HK-2 (cell line): ENCODE results near the gene RIT1.
A peak's percentile ranks its signal among the peaks of the same experiment; 100 is the strongest.

Experiments
- DNase-seq: peaks from one replicate; pipeline ENCODE4 v3.0.0-alpha.2; 2018; ENCODE audit not compliant: unreplicated experiment

Gene RIT1

DNA sequence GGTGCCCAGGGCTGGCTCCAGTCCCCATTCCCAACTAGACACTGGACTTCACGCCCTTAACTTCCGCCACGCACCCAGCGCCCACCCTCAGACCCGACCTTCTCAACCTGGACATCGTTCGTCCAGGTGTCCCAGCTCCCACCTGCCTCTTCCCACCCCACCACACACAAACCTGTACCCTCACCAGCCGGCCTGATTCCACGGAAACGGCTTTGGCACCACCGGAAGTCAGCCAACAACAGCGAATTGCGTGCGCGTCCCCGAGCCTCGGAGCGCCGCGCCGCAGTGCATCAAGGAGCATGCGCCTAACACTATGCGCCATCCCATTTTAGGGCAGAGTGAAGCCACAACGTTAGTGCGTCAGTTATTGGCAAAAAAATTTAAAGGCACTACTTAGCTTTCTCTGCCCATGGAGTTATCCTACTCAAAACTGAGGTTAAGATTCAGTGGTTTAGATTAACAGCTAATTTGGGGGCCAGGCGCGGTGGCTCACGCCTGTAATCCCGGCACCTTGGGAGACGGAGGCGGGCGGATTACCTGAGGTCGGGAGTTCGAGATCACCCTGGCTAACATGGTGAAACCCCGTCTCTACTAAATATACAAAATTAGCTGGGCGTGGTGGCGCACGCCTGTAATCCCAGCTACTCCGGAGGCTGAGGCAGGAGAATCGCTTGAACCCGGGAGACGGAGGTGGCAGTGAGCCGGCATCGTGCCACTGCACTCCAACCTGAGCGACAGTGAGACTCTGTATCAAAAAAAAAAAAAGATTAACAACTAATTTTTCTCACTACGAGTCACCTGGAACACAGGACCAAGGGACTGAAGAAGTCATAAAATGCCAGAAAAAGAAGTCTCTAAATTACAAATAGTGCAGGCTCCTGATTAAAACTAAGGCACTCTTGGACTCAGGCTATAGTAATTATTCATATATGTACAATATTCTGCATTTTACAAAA lies 53.9 kb downstream of the RIT1 start, which contains the start of gene GON4L:
Gene GON4L, minus strand, starts transcription at position 240 of the 956 bp plus-strand sequence. CDS start 3,434 bp downstream, outside the sequence.
- peak; percentile 87 for DNase-seq

DNA sequence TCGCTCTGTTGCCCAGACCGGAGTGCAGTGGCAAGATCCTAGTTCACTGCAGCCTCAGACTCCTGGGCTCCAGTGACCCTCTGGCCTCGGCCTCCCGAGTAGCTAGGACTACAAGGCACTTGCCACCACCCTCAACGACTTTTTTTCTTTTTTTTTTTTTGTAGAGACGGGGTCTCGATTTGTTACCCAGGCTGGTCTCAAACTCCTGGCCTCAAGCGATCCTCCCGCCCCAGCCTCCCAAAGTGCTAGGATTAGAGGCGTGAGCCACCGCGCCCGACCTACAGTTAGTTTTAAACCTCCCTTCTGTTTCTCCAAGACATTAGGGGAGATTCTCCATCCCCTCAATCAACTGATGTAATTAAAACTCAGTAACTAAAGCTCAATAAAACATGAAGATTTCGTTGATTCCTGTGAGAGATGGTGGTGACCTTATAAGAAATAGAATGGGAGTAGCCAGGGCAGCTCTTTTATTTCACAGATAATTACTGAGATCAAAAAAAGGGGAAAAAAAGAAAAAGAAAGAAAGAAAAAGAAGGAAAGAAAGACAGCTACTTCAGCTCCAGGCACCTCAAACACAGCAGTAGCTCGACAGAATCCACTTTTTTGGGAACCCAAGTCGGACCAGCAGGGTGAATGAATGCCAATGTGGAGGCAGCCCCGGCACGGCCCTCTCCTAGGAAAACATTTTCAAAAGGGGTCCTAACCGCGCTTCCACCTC lies 54.7 kb downstream of the RIT1 start:
- no peak for DNase-seq

DNA sequence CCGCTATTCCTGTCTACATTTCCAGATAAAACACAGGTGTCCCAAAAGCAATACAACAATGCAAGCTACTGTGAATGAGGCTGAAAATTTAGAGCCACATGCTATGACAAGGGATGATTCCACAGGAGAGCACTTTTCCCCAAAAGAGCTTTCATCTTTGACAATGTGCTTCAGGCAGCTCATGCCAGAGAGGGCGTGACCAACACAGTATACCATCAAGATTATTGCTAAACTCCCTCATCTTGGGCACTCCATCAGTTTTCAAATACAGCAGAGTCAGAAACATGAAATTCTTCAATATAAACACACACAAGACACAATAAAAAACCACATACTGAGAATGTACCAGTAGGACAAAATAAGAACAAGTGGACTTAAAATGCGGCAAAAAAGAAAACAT lies 60.8 kb downstream of the RIT1 start:
- no peak for DNase-seq

DNA sequence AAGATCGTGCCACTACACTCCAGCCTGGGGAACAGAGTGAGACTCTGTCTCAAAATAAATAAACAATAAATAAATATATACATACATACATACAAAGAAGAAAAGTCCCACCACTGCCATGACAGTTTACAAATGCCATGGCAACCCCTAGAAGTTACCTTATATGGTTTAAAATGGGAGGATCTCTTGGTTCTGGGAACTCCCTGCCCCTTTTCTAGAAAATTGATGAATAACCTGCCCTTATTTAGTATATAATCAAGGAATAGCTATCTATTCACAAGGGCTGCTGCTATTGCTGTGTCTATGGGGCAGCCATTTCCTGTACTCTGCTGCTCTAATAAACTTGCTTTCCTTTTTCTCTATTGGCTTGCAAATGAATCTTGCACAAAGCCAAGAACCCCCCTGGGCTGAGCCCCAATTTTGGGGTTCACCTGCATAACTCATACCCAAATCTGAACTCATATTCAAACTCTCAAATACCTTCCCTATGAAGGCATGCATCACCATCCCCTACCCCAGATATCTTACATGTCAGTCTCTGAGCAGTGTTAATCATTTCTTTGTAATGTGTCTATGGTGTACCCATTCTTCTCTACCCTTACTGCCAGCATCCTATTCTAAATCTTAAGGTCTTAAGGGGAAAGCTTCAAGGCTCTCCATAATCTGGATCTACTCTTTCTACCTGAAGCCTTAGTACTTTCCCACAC lies 63.2 kb downstream of the RIT1 start:
- no peak for DNase-seq
